Head of caudate nucleus (tissue), 42 donors: ENCODE measurements around the gene DPH1.
A peak's percentile ranks its signal among the peaks of the same experiment; 100 is the strongest.

Experiments
- DNase-seq, 42 donors: peaks; one replicate each; pipeline versions ENCODE4 v3.0.0 to v3.0.0-alpha.2; 2020 to 2021; ENCODE audit warnings: mixed read lengths in 7 of 42
- intact Hi-C: fragments of 100-400 bp; cut with DNase I; formaldehyde crosslinking; loops from one replicate; pipeline ENCODE4 v1.15.0; 2022

Gene DPH1

GRCh38 chr17:2055292-2056205, 25.6 kb downstream of the DPH1 start:
- DNase-seq = no peak
- intact Hi-C loops = loop anchor here (2.0 kb wide), 1 partner anchor 189 kb away; no protein-coding TSS in a partner anchor

GRCh38 chr17:2056206-2057174, 26.5 kb downstream of the DPH1 start:
- intact Hi-C loops = no loop called here
- no peak for DNase-seq

DNA sequence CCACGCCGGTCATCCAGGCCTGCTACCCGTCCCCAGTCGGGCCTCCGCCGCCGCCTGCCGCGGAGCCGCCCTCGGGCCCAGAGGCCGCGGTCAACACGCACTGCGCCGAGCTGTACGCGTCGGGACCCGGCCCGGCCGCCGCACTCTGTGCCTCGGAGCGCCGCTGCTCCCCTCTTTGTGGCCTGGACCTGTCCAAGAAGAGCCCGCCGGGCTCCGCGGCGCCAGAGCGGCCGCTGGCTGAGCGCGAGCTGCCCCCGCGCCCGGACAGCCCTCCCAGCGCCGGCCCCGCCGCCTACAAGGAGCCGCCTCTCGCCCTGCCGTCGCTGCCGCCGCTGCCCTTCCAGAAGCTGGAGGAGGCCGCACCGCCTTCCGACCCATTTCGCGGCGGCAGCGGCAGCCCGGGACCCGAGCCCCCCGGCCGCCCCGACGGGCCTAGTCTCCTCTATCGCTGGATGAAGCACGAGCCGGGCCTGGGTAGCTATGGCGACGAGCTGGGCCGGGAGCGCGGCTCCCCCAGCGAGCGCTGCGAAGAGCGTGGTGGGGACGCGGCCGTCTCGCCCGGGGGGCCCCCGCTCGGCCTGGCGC, 27.3 kb downstream of the DPH1 start:
- intact Hi-C loops = no loop called here
- no peak for DNase-seq

GRCh38 chr17:2057760-2058585, 28.0 kb downstream of the DPH1 start:
- DNase-seq = no peak
- intact Hi-C loops = no loop called here

- peak in 28 of 42 donors; percentile 21 to 77 (median 55) for DNase-seq
- intact Hi-C loops = no loop called here
These were observed 28.9 kb downstream of the DPH1 start for GRCh38 chr17:2058586-2059546.

GRCh38 chr17:2059547-2060384, 29.8 kb downstream of the DPH1 start:
- intact Hi-C loops = no loop called here

GRCh38 chr17:2060385-2060658, 30.4 kb downstream of the DPH1 start:
- no peak for DNase-seq
- intact Hi-C loops = no loop called here

More at GRCh38 chr17:2059547-2060384, 29.8 kb downstream of the DPH1 start:
- no peak for DNase-seq

DNA sequence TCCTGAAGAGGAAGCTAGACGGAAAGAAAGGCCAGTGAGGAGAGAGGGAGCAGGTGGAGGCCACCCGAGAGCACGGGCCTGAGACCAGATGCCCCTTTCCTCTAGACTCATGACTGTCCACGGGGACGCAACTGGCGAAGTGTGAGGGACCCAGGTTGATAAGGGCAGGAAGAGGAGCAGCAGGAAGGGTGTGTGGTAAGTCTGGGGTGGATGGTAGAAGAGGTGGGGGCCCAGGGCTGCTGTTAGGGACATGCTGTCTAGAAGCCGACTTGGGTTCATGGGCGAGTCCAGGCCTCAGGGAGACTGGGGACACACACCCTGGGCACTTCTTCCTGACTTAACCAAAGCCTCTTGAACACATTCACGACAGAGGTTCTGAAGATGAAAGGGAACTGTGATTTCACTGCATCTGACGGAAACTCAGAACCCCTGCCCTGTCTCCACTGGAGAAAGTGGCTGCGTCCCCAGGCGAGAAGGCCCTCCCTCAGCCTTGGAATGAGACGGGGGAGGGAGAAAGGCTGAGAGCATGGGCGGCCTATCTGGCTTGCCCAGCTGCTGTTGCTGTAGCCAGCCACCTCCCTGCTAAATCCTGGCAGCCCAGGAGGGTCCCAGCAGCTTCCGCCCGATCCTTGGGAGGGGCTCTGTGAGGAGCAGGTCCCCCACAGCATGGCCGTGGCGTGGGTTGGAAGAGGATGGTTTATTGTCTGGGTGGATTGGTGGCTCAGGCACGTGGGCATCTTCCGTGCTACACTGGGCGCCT, 30.9 kb downstream of the DPH1 start:
- no peak for DNase-seq
- intact Hi-C loops = no loop called here

- intact Hi-C loops = no loop called here
- no peak for DNase-seq
These were observed 31.5 kb downstream of the DPH1 start for GRCh38 chr17:2061441-2061958.

DNA sequence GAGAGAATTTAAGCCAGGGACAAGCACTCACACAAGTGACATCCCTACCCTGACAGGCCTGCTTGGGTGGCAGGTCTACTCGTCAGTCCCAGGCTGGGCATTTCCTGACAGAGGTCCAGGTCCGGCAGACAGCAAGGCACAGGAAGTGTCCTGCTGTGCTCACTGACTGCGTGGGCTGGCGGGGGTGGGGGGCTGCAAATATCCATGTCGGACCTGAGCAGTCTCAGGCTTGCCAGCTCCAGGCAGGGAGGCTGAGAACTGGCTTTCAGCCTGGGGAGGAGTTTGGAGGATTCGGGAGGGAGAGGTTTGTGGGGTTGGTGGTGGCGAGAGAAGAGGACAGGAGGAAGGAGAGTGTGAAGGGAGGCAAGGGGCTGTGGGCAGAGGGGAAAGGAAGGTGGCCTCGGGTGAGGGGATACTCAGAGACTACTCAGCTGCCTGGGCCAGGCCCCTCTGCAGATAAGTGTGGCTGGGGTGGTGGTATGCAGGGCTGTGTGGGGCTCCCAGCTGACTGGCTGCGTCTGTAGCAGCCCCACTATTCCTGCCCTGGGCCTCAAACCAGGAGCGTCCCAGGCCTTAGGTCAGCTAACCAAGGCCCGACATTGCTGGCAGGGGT, 32.7 kb downstream of the DPH1 start:
- no peak for DNase-seq
- intact Hi-C loops = no loop called here

DNA sequence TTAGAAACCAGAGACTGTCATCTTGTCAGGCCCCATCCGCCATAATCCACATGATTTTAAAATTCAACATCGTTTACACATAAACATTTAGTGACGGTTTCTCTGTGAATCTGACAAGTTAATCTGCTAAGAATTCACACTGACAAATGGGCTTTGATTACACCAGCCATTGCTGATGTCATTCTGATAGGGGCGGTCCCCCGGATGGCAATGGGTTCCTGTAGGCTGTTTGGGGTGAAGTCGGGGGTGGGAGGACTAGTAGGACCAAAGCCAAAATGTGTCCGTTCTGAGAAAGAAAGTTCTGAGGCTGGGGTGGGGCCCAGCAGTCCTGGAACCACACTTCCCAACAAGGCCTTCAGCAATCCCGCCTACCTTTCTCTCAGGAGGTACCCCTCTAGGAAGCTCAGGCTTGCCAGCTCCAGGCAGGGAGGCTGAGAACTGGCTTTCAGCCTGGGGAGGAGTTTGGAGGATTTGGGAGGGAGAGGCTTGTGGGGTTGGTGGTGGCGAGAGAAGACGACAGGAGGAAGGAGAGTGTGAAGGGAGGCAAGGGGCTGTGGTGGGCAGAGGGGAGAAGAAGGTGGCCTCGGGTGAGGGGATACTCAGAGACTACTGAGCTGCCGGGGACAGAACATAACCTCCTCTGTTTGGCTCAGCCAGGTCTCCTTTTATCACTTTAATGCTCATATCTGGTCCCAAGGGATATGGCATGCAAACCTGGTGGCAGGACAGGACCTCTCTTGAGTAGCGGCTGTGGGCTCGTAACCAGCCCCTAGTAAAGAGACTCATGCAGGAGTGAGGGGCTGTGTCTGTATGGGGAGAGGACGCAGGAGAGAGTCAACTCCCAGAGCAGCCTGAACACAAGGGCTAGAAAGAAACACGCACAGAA, 33.6 kb downstream of the DPH1 start:
- no peak for DNase-seq
- intact Hi-C loops = no loop called here

- no peak for DNase-seq
- intact Hi-C loops = no loop called here
These were observed 34.2 kb downstream of the DPH1 start for GRCh38 chr17:2064147-2064489.

- no peak for DNase-seq
- intact Hi-C loops = no loop called here
These were observed 34.6 kb downstream of the DPH1 start for GRCh38 chr17:2064520-2064971.

GRCh38 chr17:2064980-2065785, 35.2 kb downstream of the DPH1 start:
- DNase-seq = no peak
- intact Hi-C loops = no loop called here
